HL-60 (cell line): ENCODE results near the gene LDB3.

Source experiments
- DNase-seq, 2 experiments: peaks; one replicate each; pipeline ENCODE4 v3.0.0-alpha.2; 2010 to 2020; ENCODE audit warnings: low read depth in 1 of 2, low spot score in 1 of 2
- H3K27ac ChIP-seq: fragments of 250-450 bp; sonication (Bioruptor Pico); replicated peaks from 2 replicates; pipeline ENCODE4 v1.5.1; 2020; ENCODE audit warnings: mild to moderate bottlenecking, moderate library complexity
- H3K27me3 ChIP-seq: fragments of 250-450 bp; sonication (Bioruptor Pico); 2 replicates; pipeline ENCODE4 v1.5.1; 2021; ENCODE audit warnings: mild to moderate bottlenecking, moderate library complexity; ENCODE audit not compliant: insufficient read depth, poor library complexity, severe bottlenecking
- H3K4me3 ChIP-seq: replicated peaks from 2 replicates; pipeline ENCODE4 v1.5.1; 2011; ENCODE audit warnings: mild to moderate bottlenecking, control low read depth, low read length; ENCODE audit not compliant: insufficient read depth
- CTCF ChIP-seq: IDR thresholded peaks from one replicate; pipeline ENCODE4 v1.5.1; 2011; ENCODE audit warnings: low read length, control low read depth, inconsistent platforms; ENCODE audit not compliant: insufficient read depth
- GABPA ChIP-seq: IDR thresholded peaks from 2 replicates; pipeline ENCODE4 v1.6.1; 2012; ENCODE audit warnings: low read depth
- POLR2AphosphoS5 ChIP-seq: IDR thresholded peaks from 2 replicates; pipeline ENCODE4 v1.6.1; 2012; ENCODE audit warnings: low read depth
- SPI1 ChIP-seq: IDR thresholded peaks from 2 replicates; pipeline ENCODE4 v1.6.1; 2012; ENCODE audit warnings: low read depth, mild to moderate bottlenecking, borderline replicate concordance
- TF ChIP-seq, protein P1 (sequence below): IDR thresholded peaks from 2 replicates; pipeline ENCODE4 v1.6.1; 2012; ENCODE audit warnings: low read depth; ENCODE audit not compliant: insufficient replicate concordance

LDB3 gene

DNA sequence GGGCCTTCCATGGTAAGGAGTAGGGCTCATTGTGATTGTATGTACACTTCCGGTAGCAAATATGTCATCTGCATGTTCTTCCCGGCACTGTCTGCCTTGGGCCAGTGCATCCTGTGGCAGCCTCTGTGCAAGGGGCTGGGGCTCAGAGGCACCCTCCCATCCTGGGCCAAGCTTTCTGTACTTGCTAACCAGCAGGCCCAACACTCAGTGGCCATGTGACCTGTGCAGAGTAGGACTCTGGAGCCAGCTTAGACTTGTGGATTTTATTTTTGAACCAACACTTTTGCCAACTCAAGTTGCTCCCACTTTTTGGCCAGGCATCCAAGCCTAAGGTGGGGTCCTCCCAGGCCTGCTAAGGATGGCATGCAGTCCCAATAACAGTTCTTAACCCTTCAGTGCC, 25.0 kb downstream of the LDB3 start:
- TF ChIP-seq POLR2AphosphoS5 (no peak), GABPA (no peak), SPI1 (no peak), CTCF (no peak)
- TF ChIP-seq, protein P1, sequence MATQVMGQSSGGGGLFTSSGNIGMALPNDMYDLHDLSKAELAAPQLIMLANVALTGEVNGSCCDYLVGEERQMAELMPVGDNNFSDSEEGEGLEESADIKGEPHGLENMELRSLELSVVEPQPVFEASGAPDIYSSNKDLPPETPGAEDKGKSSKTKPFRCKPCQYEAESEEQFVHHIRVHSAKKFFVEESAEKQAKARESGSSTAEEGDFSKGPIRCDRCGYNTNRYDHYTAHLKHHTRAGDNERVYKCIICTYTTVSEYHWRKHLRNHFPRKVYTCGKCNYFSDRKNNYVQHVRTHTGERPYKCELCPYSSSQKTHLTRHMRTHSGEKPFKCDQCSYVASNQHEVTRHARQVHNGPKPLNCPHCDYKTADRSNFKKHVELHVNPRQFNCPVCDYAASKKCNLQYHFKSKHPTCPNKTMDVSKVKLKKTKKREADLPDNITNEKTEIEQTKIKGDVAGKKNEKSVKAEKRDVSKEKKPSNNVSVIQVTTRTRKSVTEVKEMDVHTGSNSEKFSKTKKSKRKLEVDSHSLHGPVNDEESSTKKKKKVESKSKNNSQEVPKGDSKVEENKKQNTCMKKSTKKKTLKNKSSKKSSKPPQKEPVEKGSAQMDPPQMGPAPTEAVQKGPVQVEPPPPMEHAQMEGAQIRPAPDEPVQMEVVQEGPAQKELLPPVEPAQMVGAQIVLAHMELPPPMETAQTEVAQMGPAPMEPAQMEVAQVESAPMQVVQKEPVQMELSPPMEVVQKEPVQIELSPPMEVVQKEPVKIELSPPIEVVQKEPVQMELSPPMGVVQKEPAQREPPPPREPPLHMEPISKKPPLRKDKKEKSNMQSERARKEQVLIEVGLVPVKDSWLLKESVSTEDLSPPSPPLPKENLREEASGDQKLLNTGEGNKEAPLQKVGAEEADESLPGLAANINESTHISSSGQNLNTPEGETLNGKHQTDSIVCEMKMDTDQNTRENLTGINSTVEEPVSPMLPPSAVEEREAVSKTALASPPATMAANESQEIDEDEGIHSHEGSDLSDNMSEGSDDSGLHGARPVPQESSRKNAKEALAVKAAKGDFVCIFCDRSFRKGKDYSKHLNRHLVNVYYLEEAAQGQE = no peak
- no peaks in the 10 kb centered on the region for H3K27me3 ChIP-seq
- H3K4me3 ChIP-seq = no peak overlapping the region
- DNase-seq = no peak
- no peak overlapping the region for H3K27ac ChIP-seq

DNA sequence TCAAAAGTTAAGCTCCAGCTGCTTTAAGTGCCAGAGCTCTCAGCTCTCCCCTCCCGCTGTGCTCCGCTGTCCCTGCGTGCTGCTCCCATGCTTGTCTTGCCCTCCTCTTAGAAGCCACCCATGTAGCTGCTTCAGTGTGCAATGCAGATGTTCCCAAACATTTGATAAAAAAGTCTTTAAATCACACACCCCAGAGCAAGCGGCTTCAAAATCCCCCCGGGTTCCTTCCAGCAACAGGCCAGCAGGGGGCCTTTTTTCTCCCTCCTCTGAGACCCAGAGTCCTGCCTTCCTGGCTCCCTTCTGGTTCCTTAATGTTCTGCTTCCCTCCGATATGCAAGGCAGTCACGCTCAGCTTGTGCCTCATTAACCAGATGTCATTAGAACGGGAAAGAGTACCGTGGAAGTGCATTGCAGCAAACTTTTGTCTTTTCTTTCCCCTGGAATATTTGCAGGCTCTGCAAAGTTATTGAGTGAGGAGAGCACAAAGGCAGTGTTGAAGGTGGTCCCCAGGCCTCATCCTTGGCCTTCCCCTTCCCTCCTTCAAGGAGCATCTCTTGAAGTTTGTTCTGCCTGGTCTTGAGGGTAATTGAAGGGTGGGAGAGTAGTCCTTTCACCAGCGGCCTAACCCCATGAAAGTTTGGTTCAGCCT, 25.5 kb downstream of the LDB3 start:
- H3K27me3 ChIP-seq = no peaks in the 10 kb centered on the region
- peak in 1 of 2 experiments; percentile 18 for DNase-seq
- TF ChIP-seq GABPA = no peak
- TF ChIP-seq POLR2AphosphoS5 = no peak
- no peak for TF ChIP-seq CTCF
- TF ChIP-seq, protein P1 = no peak
- TF ChIP-seq SPI1 = no peak
- no peak overlapping the region for H3K4me3 ChIP-seq
- no peak overlapping the region for H3K27ac ChIP-seq

- no peak for DNase-seq
These were observed 30.1 kb downstream of the LDB3 start for GRCh38 chr10:86698207-86698940.

More at GRCh38 chr10:86698207-86698940, 30.1 kb downstream of the LDB3 start:
- no peak overlapping the region for H3K4me3 ChIP-seq
- no peaks in the 10 kb centered on the region for H3K27me3 ChIP-seq
- TF ChIP-seq SPI1 = no peak
- TF ChIP-seq GABPA = no peak
- TF ChIP-seq, protein P1 = no peak
- TF ChIP-seq POLR2AphosphoS5 = no peak
- TF ChIP-seq CTCF = no peak
- H3K27ac ChIP-seq = no peak overlapping the region
